ENCODE results near the gene ZGRF1. TPM values are rescaled to one million over a fixed set of nuclear protein-coding genes. Genes with fewer than 3 reads are reported as not detected.

The ZGRF1 gene
- total RNA-seq, 1 experiment from 2014 or later: 6.9 TPM

DNA sequence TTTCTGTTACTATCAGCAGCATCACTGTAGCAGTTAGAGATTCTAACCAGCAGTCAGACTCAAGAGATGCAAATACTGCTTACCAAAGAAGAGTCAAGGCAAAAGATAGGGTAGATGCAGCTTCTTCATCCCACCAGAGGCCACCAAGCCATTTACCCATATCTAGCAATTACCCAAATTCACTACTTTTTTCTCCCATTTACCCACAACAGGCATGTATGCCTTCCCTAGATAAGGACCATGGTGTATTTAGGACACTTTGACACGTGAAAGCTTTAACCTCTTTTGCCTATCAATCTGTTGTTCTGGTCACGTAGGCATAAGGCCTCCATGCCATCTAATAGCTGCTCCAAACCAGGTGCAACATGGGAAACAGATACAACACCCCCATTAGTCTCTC lies 5.8 kb upstream of the ZGRF1 start:
- intact Hi-C loops (cut with micrococcal nuclease): no loop called here
- H3K9me3 Mint-ChIP-seq (ENCODE audit: unreplicated experiment): no peaks in the 10 kb centered on the region
- TF ChIP-seq CTCF (IDR thresholded peaks at IDR 0.05; ENCODE audit: unreplicated experiment): no peak
- ChIA-PET CTCF (interaction anchor here (0.6 to 4.0 kb wide), 7 partner anchors 10 to 321 kb away, joined by 3 to 19 read pairs (median 3); no protein-coding TSS in a partner anchor), POLR2A (no interaction called here)
- peaks cover 43% of the 10 kb centered on the region for H3K36me3 Mint-ChIP-seq (ENCODE audit: insufficient read depth, unreplicated experiment)
- no peak overlapping the region for H3K27ac Mint-ChIP-seq (ENCODE audit: low read depth, unreplicated experiment)
- H3K4me3 Mint-ChIP-seq (ENCODE audit: unreplicated experiment): no peak overlapping the region
- DNase-seq (ENCODE audit: unreplicated experiment): no peak
- peaks cover 14% of the 10 kb centered on the region for H3K4me1 Mint-ChIP-seq (ENCODE audit: insufficient read depth, unreplicated experiment)
- BruUV-seq (replicated peaks): no TSS peak
- H3K27me3 Mint-ChIP-seq (ENCODE audit: insufficient read depth, unreplicated experiment): no peaks in the 10 kb centered on the region

DNA sequence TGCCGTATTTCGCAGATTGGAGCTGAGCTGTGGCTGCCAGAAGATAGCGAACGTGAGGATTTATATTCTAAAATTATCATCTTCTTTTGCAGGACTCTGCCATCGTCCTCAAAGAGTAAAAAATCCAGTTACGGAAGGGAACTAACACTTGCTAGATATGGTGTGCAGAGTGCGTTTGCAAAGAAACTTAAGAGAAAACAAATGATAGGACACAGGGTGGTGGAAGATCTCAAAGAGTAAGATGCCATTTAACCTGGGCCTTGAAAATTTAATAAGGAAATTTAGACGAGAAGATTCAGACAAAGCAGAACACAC lies 800 bp upstream of the ZGRF1 start:
- H3K9me3 Mint-ChIP-seq (ENCODE audit: unreplicated experiment): no peaks in the 10 kb centered on the region
- no peak for TF ChIP-seq CTCF (IDR thresholded peaks at IDR 0.05; ENCODE audit: unreplicated experiment)
- BruUV-seq (replicated peaks): TSS peak; percentile 73
- peaks cover 6% of the 10 kb centered on the region for H3K36me3 Mint-ChIP-seq (ENCODE audit: insufficient read depth, unreplicated experiment)
- ChIA-PET CTCF (interaction anchor here (0.5 to 1.6 kb wide), 10 partner anchors 9 to 783 kb away, joined by 3 to 6 read pairs (median 3); no protein-coding TSS in a partner anchor), POLR2A (interaction anchor here (0.6 to 1.5 kb wide), 7 partner anchors 10 to 304 kb away, joined by 3 to 8 read pairs (median 4); no protein-coding TSS in a partner anchor)
- intact Hi-C loops (cut with micrococcal nuclease): loop anchor here (10.0 kb wide), 2 partner anchors 217 to 517 kb away; no protein-coding TSS in a partner anchor
- H3K4me1 Mint-ChIP-seq (ENCODE audit: insufficient read depth, unreplicated experiment): peaks cover 14% of the 10 kb centered on the region
- DNase-seq (ENCODE audit: unreplicated experiment): no peak
- no peaks in the 10 kb centered on the region for H3K27me3 Mint-ChIP-seq (ENCODE audit: insufficient read depth, unreplicated experiment)
- H3K4me3 Mint-ChIP-seq (ENCODE audit: unreplicated experiment): no peak overlapping the region
- no peak overlapping the region for H3K27ac Mint-ChIP-seq (ENCODE audit: low read depth, unreplicated experiment)

- Mint-ChIP-seq H3K27me3 (ENCODE audit: insufficient read depth, unreplicated experiment) (no peaks in the 10 kb centered on the region), H3K9me3 (ENCODE audit: unreplicated experiment) (no peaks in the 10 kb centered on the region), H3K36me3 (ENCODE audit: insufficient read depth, unreplicated experiment) (peaks cover 6% of the 10 kb centered on the region), H3K27ac (ENCODE audit: low read depth, unreplicated experiment) (peak overlapping the region; percentile 64), H3K4me1 (ENCODE audit: insufficient read depth, unreplicated experiment) (no peaks in the 10 kb centered on the region), H3K4me3 (ENCODE audit: unreplicated experiment) (no peak overlapping the region)
- peak; percentile 55 for TF ChIP-seq CTCF (IDR thresholded peaks at IDR 0.05; ENCODE audit: unreplicated experiment)
- intact Hi-C loops (cut with micrococcal nuclease): loop anchor here (1.0 to 10.0 kb wide), 4 partner anchors 129 to 521 kb away; no protein-coding TSS in a partner anchor
- DNase-seq (ENCODE audit: unreplicated experiment): peak; percentile 34
- BruUV-seq (replicated peaks): no TSS peak
- ChIA-PET CTCF (interaction anchor here (0.6 to 2.4 kb wide), 18 partner anchors 9 to 463 kb away, joined by 3 to 13 read pairs (median 3); no protein-coding TSS in a partner anchor), POLR2A (no interaction called here)
These were observed 3.1 kb downstream of the ZGRF1 start for GRCh38 chr4:112633477-112634235.

- CTCF ChIA-PET: interaction anchor here (0.5 to 1.0 kb wide), 2 partner anchors 23 to 1220 kb away, joined by 3 read pairs; no protein-coding TSS in a partner anchor
- H3K4me3 Mint-ChIP-seq (ENCODE audit: unreplicated experiment): no peak overlapping the region
- no peaks in the 10 kb centered on the region for H3K4me1 Mint-ChIP-seq (ENCODE audit: insufficient read depth, unreplicated experiment)
- H3K27me3 Mint-ChIP-seq (ENCODE audit: insufficient read depth, unreplicated experiment): no peaks in the 10 kb centered on the region
- POLR2A ChIA-PET: no interaction called here
- H3K9me3 Mint-ChIP-seq (ENCODE audit: unreplicated experiment): peaks cover 7% of the 10 kb centered on the region
- intact Hi-C loops (cut with micrococcal nuclease): no loop called here
- BruUV-seq (replicated peaks): no TSS peak
- no peak for DNase-seq (ENCODE audit: unreplicated experiment)
- no peak for TF ChIP-seq CTCF (IDR thresholded peaks at IDR 0.05; ENCODE audit: unreplicated experiment)
- H3K36me3 Mint-ChIP-seq (ENCODE audit: insufficient read depth, unreplicated experiment): peaks cover 6% of the 10 kb centered on the region
- H3K27ac Mint-ChIP-seq (ENCODE audit: low read depth, unreplicated experiment): no peak overlapping the region
These were observed 10.5 kb downstream of the ZGRF1 start for GRCh38 chr4:112626228-112626627.
